Skeletal muscle tissue (tissue), 4 donors: ENCODE measurements around the gene DCAF17. TPM values are rescaled to one million over a fixed set of nuclear protein-coding genes. Genes with fewer than 3 reads are reported as not detected.
"Not testable (repeated sequence)": the region's sequence is repeated elsewhere in the genome, so short reads cannot be mapped to it uniquely, and the experiment has no call there.

Source experiments
- H3K27ac ChIP-seq: one replicate; pipeline ENCODE4 v1.7.0; 2013; ENCODE audit warnings: mild to moderate bottlenecking, low read depth, low read length, inconsistent platforms
- H3K27me3 ChIP-seq, 3 donors: one replicate each; pipeline ENCODE4 v1.7.0; 2013; ENCODE audit warnings: low read length in 3 of 3; ENCODE audit not compliant: control insufficient read depth in 3 of 3, insufficient read depth in 3 of 3
- H3K36me3 ChIP-seq, 3 donors: one replicate each; pipeline ENCODE4 v1.7.0; 2013; ENCODE audit warnings: low read length in 3 of 3; ENCODE audit not compliant: control insufficient read depth in 3 of 3, insufficient read depth in 3 of 3
- H3K4me1 ChIP-seq, 3 donors: one replicate each; pipeline ENCODE4 v1.7.0; 2013; ENCODE audit warnings: low read length in 3 of 3, mild to moderate bottlenecking in 3 of 3; ENCODE audit not compliant: control insufficient read depth in 3 of 3, insufficient read depth in 3 of 3
- H3K4me3 ChIP-seq, 3 donors: one replicate each; pipeline ENCODE4 v1.7.0; 2013; ENCODE audit warnings: low read length in 3 of 3
- H3K9ac ChIP-seq, 3 donors: one replicate each; pipeline ENCODE4 v1.7.0; 2013; ENCODE audit warnings: low read length in 3 of 3, mild to moderate bottlenecking in 3 of 3, moderate library complexity in 2 of 3, low read depth in 1 of 3
- H3K9me3 ChIP-seq, 3 donors: one replicate each; pipeline ENCODE4 v1.7.0; 2013; ENCODE audit warnings: low read length in 3 of 3; ENCODE audit not compliant: control insufficient read depth in 3 of 3
- total RNA-seq: library from RNA; depleted of rRNA; stranded (reverse); fragments of >200 nt; gene quantifications from one replicate; pipeline ENCODE4 v1.2.3, GENCODE V29; 2014
- donor health status: Osteomylitis.

DCAF17 gene
- total RNA-seq, 1 donor from 2014 or later: 20.4 TPM

- Histone ChIP-seq H3K36me3 (no peaks in the 10 kb centered on the region), H3K4me1 (peaks cover 11 to 19% (median 17%) of the 10 kb centered on the region in 3 donors), H3K27ac (no peak overlapping the region), H3K9ac (no peak overlapping the region), H3K4me3 (no peak overlapping the region), H3K9me3 (no peaks in the 10 kb centered on the region), H3K27me3 (peaks cover 5 to 33% (median 15%) of the 10 kb centered on the region in 3 donors)
Measured at GRCh38 chr2:171520471-171520870, 86.4 kb downstream of the DCAF17 start.

GRCh38 chr2:171521361-171522051, 87.5 kb downstream of the DCAF17 start:
- peak overlapping the region; percentile 78 to 83 (median 82) for H3K4me3 ChIP-seq
- no peaks in the 10 kb centered on the region for H3K36me3 ChIP-seq
- no peaks in the 10 kb centered on the region for H3K9me3 ChIP-seq
- peaks cover 11 to 19% (median 17%) of the 10 kb centered on the region in 3 donors for H3K4me1 ChIP-seq
- H3K27me3 ChIP-seq: peaks cover 5 to 33% (median 15%) of the 10 kb centered on the region in 3 donors
- peak overlapping the region in 2 of 3 donors; percentile 5 to 77 for H3K9ac ChIP-seq
- peak overlapping the region; percentile 71 for H3K27ac ChIP-seq

GRCh38 chr2:171522052-171522787, 88.2 kb downstream of the DCAF17 start, which contains the start of gene CYBRD1:
Gene CYBRD1, plus strand, starts transcription at chr2:171522474. Its CDS starts 72 bp downstream, at chr2:171522546.
- Histone ChIP-seq H3K27me3 (peaks cover 5 to 30% (median 15%) of the 10 kb centered on the region in 3 donors), H3K9ac (peak within 1 kb of the TSS; percentile 63 to 77 (median 68)), H3K4me3 (peak within 1 kb of the TSS; percentile 78 to 83 (median 82)), H3K27ac (peak within 1 kb of the TSS; percentile 71), H3K36me3 (no peaks in the 10 kb centered on the region), H3K9me3 (no peaks in the 10 kb centered on the region), H3K4me1 (peaks cover 11 to 19% (median 17%) of the 10 kb centered on the region in 3 donors)

DNA sequence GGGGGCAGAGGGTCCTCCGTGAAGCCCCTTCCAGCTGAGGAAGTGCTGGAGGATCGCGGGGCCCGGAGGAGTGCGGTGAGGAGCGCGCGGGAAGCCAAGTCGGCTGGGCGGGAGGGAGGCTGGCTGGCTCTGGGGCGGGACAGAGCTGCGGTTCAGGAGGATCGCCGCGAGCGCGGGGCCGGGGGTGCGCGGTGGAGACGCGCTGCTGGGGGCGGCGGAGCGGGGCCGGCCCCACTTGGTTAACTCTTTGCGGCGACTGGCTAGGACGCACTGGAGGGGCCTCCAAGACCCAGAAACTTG, 88.7 kb downstream of the DCAF17 start:
- Histone ChIP-seq H3K36me3 (no peaks in the 10 kb centered on the region), H3K4me3 (peak overlapping the region; percentile 78 to 83 (median 82)), H3K9me3 (no peaks in the 10 kb centered on the region), H3K4me1 (peaks cover 11 to 19% (median 17%) of the 10 kb centered on the region in 3 donors), H3K27me3 (peaks cover 5 to 30% (median 15%) of the 10 kb centered on the region in 3 donors), H3K9ac (peak overlapping the region; percentile 63 to 77 (median 68)), H3K27ac (peak overlapping the region; percentile 71)

DNA sequence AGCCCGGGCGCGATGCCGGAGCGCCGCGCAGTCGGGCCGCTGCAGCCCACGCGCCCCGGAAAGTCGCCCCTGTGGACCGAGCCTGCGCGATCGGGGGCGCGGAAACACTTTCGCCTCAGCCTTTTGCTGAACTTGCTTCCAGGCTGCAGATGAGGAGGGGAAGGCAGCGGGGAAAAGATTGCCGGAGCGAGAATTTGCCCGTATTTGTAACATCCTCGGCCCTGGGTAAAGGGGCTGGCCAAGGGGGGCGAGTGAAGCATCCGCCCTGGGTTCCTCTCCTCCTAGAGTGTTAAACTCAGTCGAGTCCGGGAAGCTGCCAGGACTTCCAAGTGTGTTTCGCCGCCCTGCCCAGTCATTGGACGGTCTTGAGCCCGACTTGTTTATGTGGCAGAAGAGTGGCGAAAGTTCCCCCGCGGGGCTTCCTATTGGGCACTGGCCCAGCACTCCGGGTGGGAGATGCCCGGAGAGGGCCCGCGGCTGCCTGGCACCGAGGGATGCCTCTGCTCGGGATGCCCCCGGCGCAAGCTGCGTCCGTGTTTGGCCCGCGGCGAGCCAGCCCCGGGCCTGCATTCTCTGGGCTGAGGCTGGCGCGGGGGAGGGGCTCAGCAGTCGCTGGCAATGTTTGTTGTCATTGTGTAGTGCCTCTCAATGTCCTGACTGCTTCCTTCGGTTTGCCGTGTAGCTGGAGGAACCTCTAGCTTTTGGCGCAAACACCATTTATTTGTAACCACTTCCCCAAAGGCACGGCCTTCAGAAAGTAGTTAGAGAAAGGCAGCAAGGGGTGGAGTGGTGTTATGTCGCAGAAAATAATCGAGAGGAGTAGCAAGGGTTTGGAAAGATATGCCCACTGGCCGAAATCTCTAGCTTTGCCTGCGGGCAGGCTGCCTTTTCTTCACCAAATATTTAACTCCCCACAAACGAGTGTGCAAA, 89.3 kb downstream of the DCAF17 start:
- Histone ChIP-seq H3K27me3 (peaks cover 5 to 30% (median 15%) of the 10 kb centered on the region in 3 donors), H3K4me1 (peaks cover 11 to 19% (median 17%) of the 10 kb centered on the region in 3 donors), H3K4me3 (peak overlapping the region; percentile 78 to 83 (median 82)), H3K9ac (peak overlapping the region; percentile 63 to 77 (median 68)), H3K27ac (peak overlapping the region; percentile 71), H3K9me3 (no peaks in the 10 kb centered on the region), H3K36me3 (no peaks in the 10 kb centered on the region)

GRCh38 chr2:171524018-171524401, 90.0 kb downstream of the DCAF17 start:
- H3K4me1 ChIP-seq: peaks cover 11 to 19% (median 17%) of the 10 kb centered on the region in 3 donors
- H3K4me3 ChIP-seq: peak overlapping the region; percentile 78 to 83 (median 82)
- H3K27me3 ChIP-seq: peaks cover 5 to 30% (median 15%) of the 10 kb centered on the region in 3 donors
- H3K9me3 ChIP-seq: no peaks in the 10 kb centered on the region
- H3K9ac ChIP-seq: peak overlapping the region; percentile 63 to 77 (median 68)
- H3K36me3 ChIP-seq: no peaks in the 10 kb centered on the region
- peak overlapping the region; percentile 71 for H3K27ac ChIP-seq

DNA sequence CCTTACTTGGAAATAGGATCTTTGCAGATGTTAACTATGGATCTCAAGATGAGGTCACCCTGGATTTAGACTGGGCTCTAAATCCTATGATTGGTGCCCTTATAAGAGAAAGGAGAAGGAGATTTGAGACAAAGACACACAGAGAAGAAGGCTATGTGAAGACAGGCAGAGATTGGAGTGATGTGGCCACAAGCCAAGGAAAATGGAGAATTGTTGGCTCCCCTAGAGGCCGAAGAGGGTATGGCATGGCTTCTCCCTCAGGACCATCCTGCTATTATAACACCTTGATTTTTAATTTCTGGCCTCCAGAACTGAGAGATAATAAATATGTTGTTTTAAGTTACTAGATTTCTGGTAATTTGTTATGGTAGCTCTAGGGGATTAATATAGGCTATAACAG, 95.9 kb downstream of the DCAF17 start:
- peaks cover 0 to 7% (median 0%) of the 10 kb centered on the region in 3 donors for H3K4me1 ChIP-seq
- H3K4me3 ChIP-seq: no peak overlapping the region
- H3K27ac ChIP-seq: no peak overlapping the region
- no peaks in the 10 kb centered on the region for H3K9me3 ChIP-seq
- no peak overlapping the region for H3K9ac ChIP-seq
- H3K36me3 ChIP-seq: no peaks in the 10 kb centered on the region
- no peaks in the 10 kb centered on the region for H3K27me3 ChIP-seq

- Histone ChIP-seq H3K27ac (no peak overlapping the region), H3K4me1 (peaks cover 0 to 7% (median 0%) of the 10 kb centered on the region in 3 donors), H3K36me3 (no peaks in the 10 kb centered on the region)
Measured at GRCh38 chr2:171530378-171530777, 96.4 kb downstream of the DCAF17 start.

GRCh38 chr2:171530859-171531258, 96.8 kb downstream of the DCAF17 start:
- H3K9ac ChIP-seq, H3K4me3 ChIP-seq, H3K36me3 ChIP-seq, H3K27me3 ChIP-seq, H3K27ac ChIP-seq, H3K9me3 ChIP-seq, H3K4me1 ChIP-seq: not testable (repeated sequence)

More at GRCh38 chr2:171530378-171530777, 96.4 kb downstream of the DCAF17 start:
- no peak overlapping the region for H3K9ac ChIP-seq
- no peaks in the 10 kb centered on the region for H3K9me3 ChIP-seq
- no peak overlapping the region for H3K4me3 ChIP-seq
- no peaks in the 10 kb centered on the region for H3K27me3 ChIP-seq
